GM21423 (cell line): ENCODE data around the gene ARRDC5.
A peak's percentile ranks its signal among the peaks of the same experiment; 100 is the strongest.
"Not testable (repeated sequence)": the region's sequence is repeated elsewhere in the genome, so short reads cannot be mapped to it uniquely, and the experiment has no call there.

Experiments
- ATAC-seq: cut with Tn5 transposase; IDR thresholded peaks from one replicate; pipeline ENCODE4 v1.9.1; 2021; ENCODE audit warnings: mild to moderate bottlenecking, moderate library complexity; ENCODE audit not compliant: unreplicated experiment

Gene ARRDC5

GRCh38 chr19:4902796-4903195 lies at the start of gene ARRDC5:
ARRDC5 (minus strand) TSS chr19:4902896; CDS start chr19:4902825, 71 bp downstream.
- ATAC-seq = no peak

DNA sequence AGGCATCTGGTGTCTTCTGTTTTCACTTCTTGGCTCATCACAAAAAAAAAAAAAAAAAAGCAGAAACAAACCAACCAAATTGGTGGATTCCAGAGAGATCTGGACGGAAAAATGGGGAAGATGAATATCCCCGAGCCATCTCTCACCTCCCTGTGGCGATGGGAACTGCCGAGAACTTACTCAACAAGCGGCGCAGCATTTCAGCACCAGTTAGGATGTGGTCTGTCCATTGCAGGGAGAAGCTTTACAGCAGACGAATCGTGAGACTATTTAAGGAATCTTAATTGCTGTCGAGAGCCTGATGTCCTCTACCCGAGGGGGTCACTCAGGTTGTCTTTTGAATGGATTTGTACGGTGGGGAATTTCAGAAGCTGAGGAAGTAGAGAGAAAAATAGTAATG lies 49.0 kb upstream of the ARRDC5 start:
- no peak for ATAC-seq

- not testable (repeated sequence) for ATAC-seq
Observed at GRCh38 chr19:4950650-4951049, 48.0 kb upstream of the ARRDC5 start.

GRCh38 chr19:4941638-4942169 lies 39.0 kb upstream of the ARRDC5 start:
- ATAC-seq = not testable (repeated sequence)

DNA sequence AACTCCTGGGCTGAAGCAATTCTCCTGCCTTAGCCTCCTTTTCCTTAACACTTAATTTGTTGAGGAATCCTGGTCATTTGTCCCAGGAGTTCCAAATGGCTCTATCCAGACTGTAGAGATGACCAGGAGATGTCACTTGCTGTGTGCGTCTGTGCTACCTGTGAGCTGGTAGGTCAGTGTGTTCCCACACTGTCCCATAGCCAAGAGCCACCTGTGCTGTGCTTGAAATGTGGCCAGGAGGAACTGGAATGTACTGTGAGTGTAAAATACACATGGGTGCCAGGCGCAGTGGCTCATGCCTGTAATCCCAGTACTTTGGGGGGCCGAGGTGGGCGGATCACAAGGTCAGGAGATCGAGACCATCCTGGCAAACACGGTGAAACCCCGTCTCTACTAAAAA lies 36.8 kb upstream of the ARRDC5 start:
- no peak for ATAC-seq

DNA sequence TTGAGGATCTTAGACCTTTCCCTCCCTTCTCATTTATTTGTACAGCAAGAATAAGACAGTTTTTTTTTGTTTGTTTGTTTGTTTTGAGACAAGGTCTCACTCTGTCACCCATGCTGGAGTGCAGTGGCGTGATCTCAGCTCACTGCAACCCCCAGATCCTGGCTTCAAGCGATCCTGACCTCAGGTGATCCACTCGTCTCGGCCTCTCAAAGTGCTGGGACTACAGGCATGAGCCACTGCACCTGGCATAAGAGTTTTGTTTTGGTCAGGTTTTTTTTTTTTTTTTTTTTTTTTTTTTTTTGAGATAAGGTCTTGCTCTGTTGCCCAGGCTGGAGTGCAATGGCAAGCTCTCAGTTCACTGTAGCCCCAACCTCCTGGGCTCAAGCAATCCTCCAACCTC lies 35.8 kb upstream of the ARRDC5 start:
- not testable (repeated sequence) for ATAC-seq

GRCh38 chr19:4937060-4937459 lies 34.4 kb upstream of the ARRDC5 start:
- ATAC-seq = no peak

DNA sequence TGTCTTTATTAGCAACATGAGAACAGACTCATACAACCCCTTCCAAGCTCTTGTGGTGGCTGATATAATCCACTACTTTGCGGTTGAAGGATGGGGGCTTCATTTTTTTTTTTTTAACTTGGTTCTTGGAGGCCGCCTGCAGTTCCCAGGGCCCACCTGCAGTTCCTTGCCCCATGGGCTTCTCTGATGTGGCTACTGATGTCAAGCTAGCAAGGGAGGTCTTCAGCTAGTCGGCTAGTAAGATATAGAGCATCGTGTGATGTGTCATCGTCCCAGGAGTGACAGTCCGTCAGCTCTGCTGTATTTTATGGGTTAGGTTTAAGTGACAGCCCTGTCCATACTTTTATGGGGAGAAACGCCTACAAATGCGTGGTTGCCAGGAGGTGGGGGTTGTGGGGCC lies 32.7 kb upstream of the ARRDC5 start:
- ATAC-seq = no peak

DNA sequence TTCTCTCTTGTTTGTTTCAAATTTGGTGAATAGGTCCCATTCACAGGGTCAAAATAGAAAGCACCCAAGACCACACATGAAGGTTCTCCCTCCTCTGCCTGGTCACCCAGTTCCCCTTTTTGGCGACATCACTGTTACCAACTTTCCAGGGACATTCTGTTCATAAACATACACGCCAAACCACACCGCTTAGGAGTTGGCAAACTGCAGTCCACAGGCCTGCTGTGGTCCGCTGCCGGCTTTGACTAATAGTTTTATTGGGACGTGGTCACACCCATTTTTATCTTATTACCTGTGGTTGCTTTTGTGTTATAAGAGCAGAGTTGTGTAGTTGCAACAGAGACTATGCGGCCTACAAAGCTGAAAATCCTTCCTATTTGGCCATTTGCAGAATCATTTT lies 30.8 kb upstream of the ARRDC5 start:
- no peak for ATAC-seq

- no peak for ATAC-seq
Observed at GRCh38 chr19:4932711-4933110, 30.0 kb upstream of the ARRDC5 start.

DNA sequence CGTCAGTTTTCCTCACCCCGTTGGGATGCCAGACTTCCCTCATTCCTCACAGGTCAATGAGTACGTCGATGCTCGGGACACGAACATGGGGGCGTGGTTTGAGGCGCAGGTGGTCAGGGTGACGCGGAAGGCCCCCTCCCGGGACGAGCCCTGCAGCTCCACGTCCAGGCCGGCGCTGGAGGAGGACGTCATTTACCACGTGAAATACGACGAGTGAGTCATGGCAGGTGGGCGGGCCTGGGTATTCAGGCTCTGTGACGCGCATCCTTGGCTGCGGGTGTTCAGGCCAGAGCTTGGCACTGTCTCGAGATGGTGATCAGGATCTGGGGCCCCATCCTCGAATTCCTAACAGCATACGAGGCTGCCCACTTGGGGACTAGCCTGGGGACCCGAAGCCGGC lies 28.0 kb upstream of the ARRDC5 start:
- no peak for ATAC-seq

DNA sequence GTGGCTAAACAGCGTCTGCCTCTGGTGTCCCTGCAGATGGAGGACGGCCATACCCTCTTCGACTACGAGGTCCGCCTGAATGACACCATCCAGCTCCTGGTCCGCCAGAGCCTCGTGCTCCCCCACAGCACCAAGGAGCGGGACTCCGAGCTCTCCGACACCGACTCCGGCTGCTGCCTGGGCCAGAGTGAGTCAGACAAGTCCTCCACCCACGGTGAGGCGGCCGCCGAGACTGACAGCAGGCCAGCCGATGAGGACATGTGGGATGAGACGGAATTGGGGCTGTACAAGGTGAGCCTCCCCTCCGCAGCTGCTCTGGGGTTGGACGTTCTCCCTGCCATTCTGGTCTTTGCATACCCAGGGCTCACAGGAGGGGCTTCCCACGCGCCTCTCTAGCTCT lies 26.5 kb upstream of the ARRDC5 start:
- ATAC-seq = no peak

DNA sequence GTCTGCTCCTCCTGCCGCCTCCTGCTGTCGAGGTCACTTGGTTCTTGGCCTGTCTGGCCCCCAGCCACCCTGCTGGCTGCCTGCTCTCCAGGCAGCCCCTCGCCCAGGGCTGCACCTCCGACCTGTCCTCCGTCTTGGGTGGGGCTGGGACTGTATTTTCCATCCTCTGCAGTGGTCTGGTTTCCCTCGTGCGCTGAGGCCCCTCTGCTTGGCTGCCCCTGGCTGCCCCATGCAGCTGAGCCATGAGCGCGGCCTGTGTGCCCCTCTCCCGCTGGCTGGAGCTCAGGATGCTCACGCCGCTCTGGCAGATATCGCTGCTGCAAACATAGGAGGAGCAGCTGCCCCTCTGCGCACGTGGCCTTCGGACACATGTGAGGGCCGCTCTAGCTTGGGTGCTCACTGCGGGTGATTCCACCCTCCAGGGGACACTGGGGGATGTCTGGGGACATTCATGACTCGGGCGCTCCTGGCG lies 20.6 kb upstream of the ARRDC5 start:
- no peak for ATAC-seq

DNA sequence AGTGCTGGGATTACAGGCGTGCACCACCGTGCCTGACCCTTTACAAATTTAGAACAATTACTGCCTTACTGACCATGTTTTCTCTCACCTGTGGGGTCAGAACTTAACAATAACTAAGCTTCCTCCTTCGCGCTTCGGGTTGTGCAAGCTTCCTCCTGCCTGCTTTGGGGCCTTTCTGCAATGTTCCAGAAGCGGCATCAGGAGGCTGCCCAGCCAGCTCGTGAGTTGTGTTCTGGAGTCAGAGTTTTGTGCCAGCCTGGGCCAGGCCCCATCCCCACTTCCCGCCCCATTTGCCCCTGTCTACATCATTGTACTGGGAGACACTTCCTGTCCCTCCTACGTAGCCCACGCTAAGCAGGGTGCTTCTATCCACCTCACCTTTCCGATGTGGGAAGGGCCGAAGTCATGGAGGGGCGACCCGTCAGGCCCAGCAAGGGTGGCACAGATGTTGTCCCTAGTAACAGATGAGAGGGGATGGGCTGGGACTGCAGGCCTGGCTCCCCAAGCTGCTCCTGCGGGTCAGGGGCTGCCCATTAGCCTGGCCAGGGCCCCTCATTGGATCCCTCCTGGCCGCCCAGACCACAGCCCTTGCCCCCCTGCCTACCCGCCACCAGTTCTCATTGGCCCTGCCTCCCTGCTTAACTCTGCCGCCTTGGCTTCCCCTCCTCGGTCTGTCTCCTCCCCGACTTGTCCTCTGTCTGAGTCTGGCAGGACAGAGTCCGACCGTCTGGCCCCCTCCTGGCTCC lies 20.0 kb upstream of the ARRDC5 start:
- no peak for ATAC-seq

DNA sequence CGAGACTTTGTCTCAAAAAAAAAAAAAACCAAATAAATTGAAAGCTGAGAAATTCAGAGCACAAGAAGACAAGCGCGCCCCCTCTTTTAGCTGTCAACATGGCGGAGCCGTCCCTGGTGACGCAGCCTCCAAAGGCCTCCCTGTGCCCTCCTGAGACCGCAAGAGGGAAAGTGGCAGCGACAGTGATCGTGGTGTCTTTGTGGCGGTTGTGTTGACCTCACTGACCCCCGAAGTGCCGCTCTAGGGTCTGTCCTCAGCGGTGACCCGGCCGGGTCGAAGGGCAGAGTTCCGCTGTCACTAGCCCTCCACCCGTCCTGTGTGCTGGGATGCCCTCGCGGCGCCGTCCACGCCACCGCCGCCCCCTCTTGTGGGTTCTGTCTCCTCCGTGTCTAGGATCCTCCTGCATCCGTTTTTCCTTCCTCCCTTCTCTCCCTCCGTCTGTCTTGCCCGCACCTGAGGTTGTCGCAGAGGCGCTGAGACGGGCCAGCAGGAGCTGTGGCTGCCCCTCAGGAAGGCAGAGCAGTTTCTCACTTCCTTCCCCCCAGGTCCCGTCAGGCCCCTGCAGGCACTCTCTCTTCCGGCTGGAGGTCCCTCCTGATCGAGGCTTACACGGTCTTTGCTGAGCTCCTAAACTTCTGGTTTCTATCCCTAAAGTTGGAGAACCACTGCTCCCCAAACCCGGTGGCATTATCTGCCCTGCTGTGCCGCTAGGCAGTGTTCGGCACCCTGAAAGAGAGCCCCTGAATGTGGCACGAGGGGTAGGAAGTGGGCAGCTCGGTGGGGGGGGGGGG lies 13.8 kb upstream of the ARRDC5 start:
- peak; percentile 44 for ATAC-seq

- ATAC-seq = no peak
Observed at GRCh38 chr19:4914736-4915501, 12.2 kb upstream of the ARRDC5 start.

GRCh38 chr19:4913996-4914735 lies 11.5 kb upstream of the ARRDC5 start:
- ATAC-seq = no peak

- no peak for ATAC-seq
Observed at GRCh38 chr19:4911786-4912672, 9.3 kb upstream of the ARRDC5 start.

- no peak for ATAC-seq
Observed at GRCh38 chr19:4911314-4911713, 8.6 kb upstream of the ARRDC5 start.
